NCI-H1436 treated with DMSO at 0.1 percent for 48 hours (cell line): ENCODE results near the gene CEND1.

Experiments used
- DNase-seq: peaks from one replicate; lab custom pipeline; 2025; lab: John Stamatoyannopoulos, UW

CEND1 gene

GRCh38 chr11:811446-812245 is 21.8 kb upstream of the CEND1 start:
- DNase-seq = no peak

GRCh38 chr11:810040-810567 is 20.2 kb upstream of the CEND1 start:
- no peak for DNase-seq

GRCh38 chr11:809287-810039 is 19.6 kb upstream of the CEND1 start, which contains the start of gene RPLP2:
RPLP2 (plus strand) TSS chr11:809967; CDS start chr11:810235, 268 bp downstream.
- DNase-seq = peak; percentile 83

GRCh38 chr11:808427-809286 is 18.8 kb upstream of the CEND1 start:
- DNase-seq = no peak

- DNase-seq = no peak
Observed at GRCh38 chr11:804599-804964, 14.7 kb upstream of the CEND1 start.

- DNase-seq = no peak
Observed at GRCh38 chr11:803770-804598, 14.1 kb upstream of the CEND1 start.

- DNase-seq = no peak
Observed at GRCh38 chr11:803467-803742, 13.5 kb upstream of the CEND1 start.

GRCh38 chr11:802693-803466 is 13.0 kb upstream of the CEND1 start:
- no peak for DNase-seq

- no peak for DNase-seq
Observed at GRCh38 chr11:802018-802617, 12.2 kb upstream of the CEND1 start.

- no peak for DNase-seq
Observed at GRCh38 chr11:801097-801780, 11.3 kb upstream of the CEND1 start.

- no peak for DNase-seq
Observed at GRCh38 chr11:800473-800872, 10.6 kb upstream of the CEND1 start.

GRCh38 chr11:799641-800316 is 9.9 kb upstream of the CEND1 start:
- no peak for DNase-seq

- DNase-seq = no peak
Observed at GRCh38 chr11:798093-798713, 8.3 kb upstream of the CEND1 start, which contains the start of gene SLC25A22. SLC25A22 (minus strand) TSS chr11:798281; CDS start chr11:795006, 3,275 bp downstream.

GRCh38 chr11:797296-798092 is 7.6 kb upstream of the CEND1 start:
- peak; percentile 56 for DNase-seq

GRCh38 chr11:796565-797295 is 6.8 kb upstream of the CEND1 start:
- DNase-seq = no peak

GRCh38 chr11:795634-796564 is 6.0 kb upstream of the CEND1 start:
- no peak for DNase-seq
